HG02610 (cell line): Measurements from ENCODE around the gene SPEG.

ENCODE experiments used
- ATAC-seq: cut with Tn5 transposase; IDR thresholded peaks from one replicate; pipeline ENCODE4 v1.9.1; 2021; ENCODE audit warnings: mild to moderate bottlenecking, moderate library complexity; ENCODE audit not compliant: unreplicated experiment

The SPEG gene

DNA sequence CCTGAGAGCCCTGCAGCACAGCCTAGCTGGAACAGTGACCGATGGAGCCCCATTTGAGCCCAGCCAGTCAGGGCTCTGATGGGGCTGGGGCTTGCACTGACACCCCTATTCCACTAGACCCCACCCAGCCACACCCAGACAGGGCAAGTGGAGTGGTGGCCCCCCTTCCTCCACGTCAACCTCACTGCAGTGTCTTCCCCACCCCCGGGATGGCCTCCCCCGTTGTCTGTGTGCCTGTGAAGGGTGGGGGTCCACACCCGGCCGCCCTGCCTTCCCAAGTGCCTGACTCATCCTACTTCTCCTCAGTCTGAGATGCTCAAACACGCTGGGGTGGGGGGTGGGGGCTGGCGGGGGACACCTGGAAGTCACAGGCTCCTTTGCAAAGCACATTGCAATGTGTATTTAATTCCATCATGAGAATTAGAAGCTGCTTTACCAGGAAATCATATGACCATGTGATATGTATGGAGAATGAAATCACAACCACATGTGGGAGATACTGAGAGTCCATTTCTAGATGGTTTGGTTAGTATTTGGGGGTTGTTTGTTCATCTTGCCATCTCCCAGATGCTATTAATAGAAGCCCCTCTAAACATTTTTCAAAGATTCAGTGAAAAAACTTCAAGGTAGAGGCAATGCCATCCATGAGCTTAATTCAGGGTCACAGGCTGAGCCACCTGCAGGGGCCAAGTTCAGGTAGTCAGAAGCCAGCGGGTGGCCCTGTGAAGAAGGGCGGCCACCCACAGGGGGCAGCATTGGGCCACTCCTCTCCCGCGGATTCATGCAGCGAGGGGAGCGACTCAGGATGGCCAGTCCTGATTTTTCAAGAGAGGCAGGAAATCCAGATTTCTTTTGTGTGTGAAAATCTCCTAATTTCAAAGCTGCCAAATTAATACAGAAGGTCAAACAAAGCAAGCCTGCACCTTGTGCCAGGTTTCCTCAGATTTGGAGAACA, 41.3 kb downstream of the SPEG start:
- ATAC-seq, result peak; percentile 53

DNA sequence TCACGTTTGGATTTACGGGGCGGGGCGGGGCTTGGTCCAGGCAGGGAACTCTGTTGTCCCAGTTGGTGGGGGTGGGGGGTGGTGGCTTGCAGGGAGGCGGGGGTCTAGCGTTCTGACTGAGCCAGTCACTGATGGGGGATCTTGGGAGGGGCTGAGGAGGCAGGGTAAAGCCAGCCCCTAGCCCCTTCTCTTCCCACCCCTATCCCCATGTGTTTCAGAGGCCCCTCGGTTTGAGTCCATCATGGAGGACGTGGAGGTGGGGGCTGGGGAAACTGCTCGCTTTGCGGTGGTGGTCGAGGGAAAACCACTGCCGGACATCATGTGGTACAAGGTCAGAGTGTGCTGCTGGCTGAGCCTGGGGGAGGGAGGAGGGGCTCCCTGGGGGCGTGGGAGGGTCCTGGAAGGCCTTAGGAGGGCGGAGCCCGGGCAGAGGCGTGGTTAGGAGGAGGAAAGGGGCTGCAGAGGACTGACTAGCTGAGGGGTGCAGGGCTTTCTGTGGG, 42.1 kb downstream of the SPEG start:
- ATAC-seq, result no peak

GRCh38 chr2:219477179-219477578, 42.5 kb downstream of the SPEG start:
- no peak for ATAC-seq

DNA sequence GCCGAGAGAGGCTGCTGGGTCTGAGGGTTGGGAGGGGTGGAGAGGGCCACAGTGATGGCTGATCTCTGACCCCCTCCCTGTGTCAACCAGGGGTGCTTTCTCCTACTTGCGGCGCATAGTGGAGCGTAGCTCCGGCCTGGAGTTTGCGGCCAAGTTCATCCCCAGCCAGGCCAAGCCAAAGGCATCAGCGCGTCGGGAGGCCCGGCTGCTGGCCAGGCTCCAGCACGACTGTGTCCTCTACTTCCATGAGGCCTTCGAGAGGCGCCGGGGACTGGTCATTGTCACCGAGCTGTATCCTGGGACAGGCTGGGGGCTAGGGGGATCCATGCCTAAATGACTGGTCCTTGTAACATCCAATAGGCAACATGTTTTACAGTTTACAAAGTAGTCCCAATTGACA, 43.2 kb downstream of the SPEG start:
- ATAC-seq, result no peak

DNA sequence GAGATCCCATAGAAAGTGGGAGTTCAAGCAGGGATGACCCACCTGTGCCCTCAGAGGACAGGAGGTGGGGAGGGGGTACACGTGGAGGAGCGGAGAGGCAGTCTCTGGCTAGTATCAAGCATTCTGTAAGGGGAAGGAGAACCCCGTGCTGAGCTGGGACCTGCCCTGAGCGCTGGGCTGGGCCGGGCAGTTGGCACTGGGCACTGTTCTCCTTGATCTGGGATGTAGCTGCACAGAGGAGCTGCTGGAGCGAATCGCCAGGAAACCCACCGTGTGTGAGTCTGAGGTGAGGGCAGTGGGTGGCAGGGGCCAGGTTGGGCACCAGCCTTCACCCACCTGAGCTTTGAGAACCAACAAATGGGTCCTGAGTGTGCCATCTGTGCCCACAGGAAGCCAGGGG, 44.3 kb downstream of the SPEG start:
- no peak for ATAC-seq

GRCh38 chr2:219480004-219480403, 45.4 kb downstream of the SPEG start:
- ATAC-seq, result no peak

DNA sequence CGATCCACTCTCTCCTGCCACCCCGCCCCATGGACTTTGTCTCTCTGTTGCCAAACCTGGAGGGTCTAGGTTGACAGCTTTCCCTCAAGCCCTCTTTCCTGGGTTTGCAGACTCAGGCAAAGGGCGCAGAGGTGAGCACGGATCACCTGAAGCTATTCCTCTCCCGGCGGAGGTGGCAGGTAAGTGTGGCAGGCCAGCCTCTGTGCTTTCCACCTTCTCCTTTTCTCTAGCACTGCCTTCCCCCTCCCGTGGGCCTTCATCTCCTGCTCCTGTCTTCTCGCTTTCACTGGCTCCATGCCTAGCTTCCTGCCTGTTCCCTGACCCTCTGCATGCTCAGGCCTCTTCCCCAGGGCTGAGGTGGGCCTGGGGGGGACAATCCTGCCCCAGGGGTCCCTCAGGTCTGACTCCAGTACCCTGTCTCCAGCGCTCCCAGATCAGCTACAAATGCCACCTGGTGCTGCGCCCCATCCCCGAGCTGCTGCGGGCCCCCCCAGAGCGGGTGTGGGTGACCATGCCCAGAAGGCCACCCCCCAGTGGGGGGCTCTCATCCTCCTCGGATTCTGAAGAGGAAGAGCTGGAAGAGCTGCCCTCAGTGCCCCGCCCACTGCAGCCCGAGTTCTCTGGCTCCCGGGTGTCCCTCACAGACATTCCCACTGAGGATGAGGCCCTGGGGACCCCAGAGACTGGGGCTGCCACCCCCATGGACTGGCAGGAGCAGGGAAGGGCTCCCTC, 48.2 kb downstream of the SPEG start:
- no peak for ATAC-seq

- ATAC-seq, result no peak
Observed at GRCh38 chr2:219483451-219484342, 49.1 kb downstream of the SPEG start.

DNA sequence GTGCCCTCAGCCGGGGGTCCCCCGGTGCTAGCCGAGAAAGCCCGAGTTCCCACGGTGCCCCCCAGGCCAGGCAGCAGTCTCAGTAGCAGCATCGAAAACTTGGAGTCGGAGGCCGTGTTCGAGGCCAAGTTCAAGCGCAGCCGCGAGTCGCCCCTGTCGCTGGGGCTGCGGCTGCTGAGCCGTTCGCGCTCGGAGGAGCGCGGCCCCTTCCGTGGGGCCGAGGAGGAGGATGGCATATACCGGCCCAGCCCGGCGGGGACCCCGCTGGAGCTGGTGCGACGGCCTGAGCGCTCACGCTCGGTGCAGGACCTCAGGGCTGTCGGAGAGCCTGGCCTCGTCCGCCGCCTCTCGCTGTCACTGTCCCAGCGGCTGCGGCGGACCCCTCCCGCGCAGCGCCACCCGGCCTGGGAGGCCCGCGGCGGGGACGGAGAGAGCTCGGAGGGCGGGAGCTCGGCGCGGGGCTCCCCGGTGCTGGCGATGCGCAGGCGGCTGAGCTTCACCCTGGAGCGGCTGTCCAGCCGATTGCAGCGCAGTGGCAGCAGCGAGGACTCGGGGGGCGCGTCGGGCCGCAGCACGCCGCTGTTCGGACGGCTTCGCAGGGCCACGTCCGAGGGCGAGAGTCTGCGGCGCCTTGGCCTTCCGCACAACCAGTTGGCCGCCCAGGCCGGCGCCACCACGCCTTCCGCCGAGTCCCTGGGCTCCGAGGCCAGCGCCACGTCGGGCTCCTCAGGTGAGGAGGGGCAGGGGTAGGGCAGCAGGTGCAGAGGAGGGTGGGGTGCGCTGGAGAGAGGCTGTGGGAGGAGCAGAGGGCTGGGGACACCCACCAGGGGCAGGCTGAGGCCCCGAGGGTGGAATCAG, 49.9 kb downstream of the SPEG start:
- no peak for ATAC-seq

GRCh38 chr2:219485201-219485580, 50.5 kb downstream of the SPEG start:
- no peak for ATAC-seq

GRCh38 chr2:219486380-219486959, 51.8 kb downstream of the SPEG start:
- no peak for ATAC-seq

DNA sequence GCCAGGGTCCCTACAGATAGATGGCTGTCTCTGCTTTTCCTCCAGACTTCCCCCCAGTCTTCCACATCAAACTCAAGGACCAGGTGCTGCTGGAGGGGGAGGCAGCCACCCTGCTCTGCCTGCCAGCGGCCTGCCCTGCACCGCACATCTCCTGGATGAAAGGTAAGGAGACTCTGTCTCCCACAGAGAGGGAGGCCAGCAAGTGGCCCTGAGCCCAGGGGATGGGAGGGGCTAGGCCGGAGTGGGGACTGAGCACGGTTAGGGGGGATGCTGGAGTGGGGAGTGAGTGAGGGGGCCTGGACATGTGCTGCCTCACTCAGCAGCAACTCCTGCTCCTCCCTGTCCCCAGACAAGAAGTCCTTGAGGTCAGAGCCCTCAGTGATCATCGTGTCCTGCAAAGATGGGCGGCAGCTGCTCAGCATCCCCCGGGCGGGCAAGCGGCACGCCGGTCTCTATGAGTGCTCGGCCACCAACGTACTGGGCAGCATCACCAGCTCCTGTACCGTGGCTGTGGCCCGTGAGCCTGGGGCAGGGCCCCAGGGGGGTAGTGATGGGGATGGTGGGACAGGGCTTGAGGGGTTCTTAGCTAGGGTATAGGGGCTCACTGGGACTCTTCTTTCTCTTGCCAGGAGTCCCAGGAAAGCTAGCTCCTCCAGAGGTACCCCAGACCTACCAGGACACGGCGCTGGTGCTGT, 53.7 kb downstream of the SPEG start:
- ATAC-seq, result no peak

- no peak for ATAC-seq
Observed at GRCh38 chr2:219488844-219489194, 54.2 kb downstream of the SPEG start.

GRCh38 chr2:219489315-219489714, 54.7 kb downstream of the SPEG start:
- no peak for ATAC-seq

DNA sequence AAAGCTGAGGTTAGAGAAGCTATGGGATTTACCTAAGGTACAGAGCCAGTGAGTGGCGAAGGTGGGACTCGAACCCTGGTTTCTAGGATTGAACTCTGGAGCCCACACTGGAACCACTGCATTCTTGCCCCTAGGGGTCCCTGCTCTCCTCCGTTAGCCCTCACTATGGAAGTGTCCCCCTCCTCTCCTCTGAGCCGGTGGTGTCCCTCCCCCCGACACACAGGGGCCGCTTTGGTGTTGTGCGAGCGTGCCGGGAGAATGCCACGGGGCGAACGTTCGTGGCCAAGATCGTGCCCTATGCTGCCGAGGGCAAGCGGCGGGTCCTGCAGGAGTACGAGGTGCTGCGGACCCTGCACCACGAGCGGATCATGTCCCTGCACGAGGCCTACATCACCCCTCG, 55.5 kb downstream of the SPEG start:
- no peak for ATAC-seq

DNA sequence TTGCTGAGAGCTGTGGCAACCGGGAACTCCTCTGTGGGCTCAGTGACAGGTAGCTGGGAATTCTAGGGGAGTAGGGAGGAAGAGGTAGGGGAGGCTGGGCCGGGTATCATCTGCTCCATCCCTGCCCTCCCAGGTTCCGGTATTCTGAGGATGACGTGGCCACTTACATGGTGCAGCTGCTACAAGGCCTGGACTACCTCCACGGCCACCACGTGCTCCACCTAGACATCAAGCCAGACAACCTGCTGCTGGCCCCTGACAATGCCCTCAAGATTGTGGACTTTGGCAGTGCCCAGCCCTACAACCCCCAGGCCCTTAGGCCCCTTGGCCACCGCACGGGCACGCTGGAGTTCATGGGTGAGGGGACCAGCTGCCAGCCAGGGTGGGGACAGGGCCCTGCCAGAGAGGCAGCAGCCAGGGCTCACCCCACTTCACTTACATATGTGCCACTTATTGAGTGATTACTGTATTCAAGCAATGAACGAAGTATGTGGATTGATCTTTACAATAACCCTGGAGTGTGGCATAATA, 56.0 kb downstream of the SPEG start:
- ATAC-seq, result no peak

- no peak for ATAC-seq
Observed at GRCh38 chr2:219491278-219491963, 56.8 kb downstream of the SPEG start.

GRCh38 chr2:219492575-219492974, 57.9 kb downstream of the SPEG start:
- ATAC-seq, result no peak
